VCaP (cell line): ENCODE results near the gene TNFSF11.

Source experiments
- H3K27ac ChIP-seq: fragments of 450-650 bp; 2 replicates; pipeline ENCODE4 v1.5.1; 2017
- TF ChIP-seq, protein P1 (sequence below): fragments of 450-650 bp; conservative IDR thresholded peaks from 2 replicates; pipeline ENCODE4 v1.5.1; 2017; ENCODE audit warnings: mild to moderate bottlenecking, moderate library complexity

The TNFSF11 gene

DNA sequence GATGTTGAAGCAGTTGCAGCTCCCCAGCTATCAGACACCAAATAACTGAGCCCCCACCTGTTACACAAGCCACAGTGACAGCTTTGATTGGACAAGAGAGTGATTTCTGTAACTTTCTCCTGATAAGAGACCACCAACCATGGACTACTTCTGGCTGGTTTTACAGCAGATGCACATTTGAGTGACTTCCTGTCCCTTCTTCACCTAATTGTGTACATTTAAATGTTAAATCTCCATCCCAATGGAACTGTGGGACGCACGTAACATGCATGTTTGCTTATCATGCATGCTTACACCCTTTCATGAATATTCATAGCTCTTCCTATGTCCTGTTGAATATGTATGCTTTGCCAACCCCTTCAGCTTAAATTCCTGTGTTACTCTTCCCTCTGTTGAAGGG lies 6.0 kb upstream of the TNFSF11 start:
- TF ChIP-seq, protein P1, sequence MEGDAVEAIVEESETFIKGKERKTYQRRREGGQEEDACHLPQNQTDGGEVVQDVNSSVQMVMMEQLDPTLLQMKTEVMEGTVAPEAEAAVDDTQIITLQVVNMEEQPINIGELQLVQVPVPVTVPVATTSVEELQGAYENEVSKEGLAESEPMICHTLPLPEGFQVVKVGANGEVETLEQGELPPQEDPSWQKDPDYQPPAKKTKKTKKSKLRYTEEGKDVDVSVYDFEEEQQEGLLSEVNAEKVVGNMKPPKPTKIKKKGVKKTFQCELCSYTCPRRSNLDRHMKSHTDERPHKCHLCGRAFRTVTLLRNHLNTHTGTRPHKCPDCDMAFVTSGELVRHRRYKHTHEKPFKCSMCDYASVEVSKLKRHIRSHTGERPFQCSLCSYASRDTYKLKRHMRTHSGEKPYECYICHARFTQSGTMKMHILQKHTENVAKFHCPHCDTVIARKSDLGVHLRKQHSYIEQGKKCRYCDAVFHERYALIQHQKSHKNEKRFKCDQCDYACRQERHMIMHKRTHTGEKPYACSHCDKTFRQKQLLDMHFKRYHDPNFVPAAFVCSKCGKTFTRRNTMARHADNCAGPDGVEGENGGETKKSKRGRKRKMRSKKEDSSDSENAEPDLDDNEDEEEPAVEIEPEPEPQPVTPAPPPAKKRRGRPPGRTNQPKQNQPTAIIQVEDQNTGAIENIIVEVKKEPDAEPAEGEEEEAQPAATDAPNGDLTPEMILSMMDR: no peak
- no peak overlapping the region for H3K27ac ChIP-seq

DNA sequence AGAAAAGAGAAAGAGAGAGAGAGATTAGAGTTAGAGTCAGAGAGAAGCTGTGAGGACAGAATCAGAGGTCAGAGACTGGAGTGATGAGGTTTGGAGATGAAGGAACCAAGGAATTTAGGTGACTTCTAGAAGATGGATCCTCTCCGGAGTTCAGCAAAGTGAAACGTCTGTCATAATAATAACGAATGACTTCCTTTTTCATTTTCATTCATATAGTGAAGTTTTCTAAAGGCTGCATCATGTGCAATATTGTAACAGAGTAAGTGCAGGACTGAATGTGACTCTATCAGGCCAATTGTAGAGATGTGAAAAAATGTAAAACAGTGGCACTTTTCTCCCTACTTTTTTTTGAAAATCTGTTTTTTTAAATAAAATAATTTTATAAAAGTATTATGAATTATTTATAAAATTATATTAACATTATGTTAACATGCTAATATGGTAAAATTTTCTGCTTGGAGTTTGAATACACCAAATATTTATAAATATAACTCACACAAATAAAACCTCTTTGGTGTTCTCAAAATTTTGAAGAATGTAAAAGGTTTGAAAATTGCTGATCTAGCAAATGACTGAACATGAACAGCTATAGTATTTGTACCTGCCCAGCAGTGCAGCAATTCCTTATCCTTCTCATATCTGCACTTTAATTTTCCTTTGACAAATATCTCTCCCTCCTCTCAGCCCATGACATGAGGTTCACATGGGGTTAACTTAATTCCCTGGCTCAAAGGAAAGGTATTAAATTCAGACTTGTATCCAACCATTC lies 4.2 kb upstream of the TNFSF11 start:
- no peak overlapping the region for H3K27ac ChIP-seq
- TF ChIP-seq, protein P1: no peak

DNA sequence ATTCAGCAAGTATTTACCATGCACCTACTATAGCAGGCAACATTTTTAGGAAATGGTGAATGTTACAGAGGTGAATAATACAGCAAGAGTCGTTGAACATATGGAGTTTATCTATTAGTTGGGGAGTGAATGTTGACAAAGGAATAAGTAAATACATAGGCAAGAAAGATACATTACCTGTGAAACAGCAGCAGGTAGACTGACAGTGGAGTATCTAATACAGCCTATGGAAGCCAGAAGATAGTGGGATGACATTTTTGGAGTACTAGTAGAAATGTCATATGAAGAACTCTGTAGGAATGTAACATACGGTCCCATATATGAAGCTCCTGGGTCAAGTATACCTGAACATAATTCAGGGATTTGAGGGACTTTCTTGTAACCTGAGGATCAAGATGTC lies 2.1 kb upstream of the TNFSF11 start:
- H3K27ac ChIP-seq: no peak overlapping the region
- TF ChIP-seq, protein P1: no peak

DNA sequence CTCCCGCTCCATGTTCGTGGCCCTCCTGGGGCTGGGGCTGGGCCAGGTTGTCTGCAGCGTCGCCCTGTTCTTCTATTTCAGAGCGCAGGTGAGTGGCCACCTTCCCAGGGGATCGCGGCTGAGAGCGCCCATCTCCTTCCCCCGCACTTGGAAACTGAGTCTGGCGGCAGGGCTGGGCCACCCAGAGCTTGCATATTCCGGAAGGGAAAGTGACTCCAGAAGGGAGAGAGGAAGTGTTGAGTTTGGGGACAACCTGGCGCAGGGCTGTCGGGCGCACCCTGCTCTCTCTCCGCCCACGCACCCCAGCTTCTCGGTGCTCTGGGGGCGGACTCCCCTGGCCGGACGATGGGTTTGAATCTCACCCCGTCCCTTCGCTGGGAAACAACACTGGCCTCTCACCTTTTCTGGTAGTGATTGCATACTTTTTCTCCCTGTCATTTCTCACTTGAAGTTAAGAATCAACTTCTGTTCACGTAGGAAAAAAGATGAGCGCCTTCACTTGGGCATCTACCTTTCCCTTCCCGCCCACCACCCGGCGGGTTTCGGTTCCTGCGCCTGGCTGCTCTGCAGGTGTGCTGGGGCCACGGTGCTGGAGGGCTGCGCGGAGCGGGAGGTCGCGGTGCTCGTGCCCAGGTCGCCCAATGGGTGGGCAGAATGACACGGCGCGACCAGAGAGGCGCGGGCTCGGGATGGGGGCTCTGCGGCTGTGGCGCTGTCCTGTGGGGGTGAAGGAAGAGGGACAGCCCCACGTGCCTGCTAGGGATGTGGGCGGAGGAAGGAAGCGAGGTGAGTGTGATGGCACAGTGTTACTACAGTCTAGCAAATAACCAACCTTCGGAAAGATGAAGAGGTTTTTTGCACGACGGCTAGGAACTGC lies 721 bp downstream of the TNFSF11 start:
- no peak overlapping the region for H3K27ac ChIP-seq
- TF ChIP-seq, protein P1: no peak

DNA sequence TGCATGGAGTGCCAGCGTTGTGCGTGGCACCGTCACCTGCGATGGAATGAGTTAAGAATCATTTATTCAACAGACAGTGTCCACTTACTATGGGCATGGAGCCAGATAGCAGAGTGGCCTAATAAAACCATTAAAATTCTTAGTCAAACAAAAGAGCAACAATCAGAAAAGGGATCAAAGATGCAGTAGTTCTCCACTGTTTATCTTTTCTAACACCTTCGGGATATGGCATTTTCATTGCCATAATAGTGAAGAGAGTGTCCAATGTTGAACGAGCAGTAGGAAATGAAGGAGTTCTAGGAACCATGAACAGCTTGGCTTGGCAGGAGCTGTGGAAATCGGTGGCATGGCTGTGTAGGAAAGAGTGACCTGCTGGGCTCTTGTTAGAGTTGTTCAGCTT lies 2.0 kb downstream of the TNFSF11 start:
- H3K27ac ChIP-seq: no peak overlapping the region
- TF ChIP-seq, protein P1: no peak

DNA sequence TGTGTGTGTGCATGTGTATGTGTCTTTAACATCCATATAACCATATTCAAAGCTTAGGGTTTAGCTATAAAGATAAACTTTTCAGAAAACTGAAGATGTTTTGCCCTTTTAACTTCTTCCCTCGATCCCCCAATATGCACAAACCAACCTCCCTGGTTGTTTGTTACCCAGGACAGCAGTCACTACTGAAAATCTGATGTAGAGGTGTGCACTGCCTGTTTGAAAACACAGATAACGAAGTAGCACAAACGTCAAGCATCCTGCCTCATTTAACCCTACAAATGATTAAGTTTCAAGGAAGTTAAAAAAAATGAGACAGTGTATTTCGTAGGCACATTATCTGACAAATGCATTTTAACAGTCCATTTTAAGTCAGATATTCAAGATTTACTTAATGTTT lies 3.6 kb downstream of the TNFSF11 start:
- no peak overlapping the region for H3K27ac ChIP-seq
- TF ChIP-seq, protein P1: no peak

DNA sequence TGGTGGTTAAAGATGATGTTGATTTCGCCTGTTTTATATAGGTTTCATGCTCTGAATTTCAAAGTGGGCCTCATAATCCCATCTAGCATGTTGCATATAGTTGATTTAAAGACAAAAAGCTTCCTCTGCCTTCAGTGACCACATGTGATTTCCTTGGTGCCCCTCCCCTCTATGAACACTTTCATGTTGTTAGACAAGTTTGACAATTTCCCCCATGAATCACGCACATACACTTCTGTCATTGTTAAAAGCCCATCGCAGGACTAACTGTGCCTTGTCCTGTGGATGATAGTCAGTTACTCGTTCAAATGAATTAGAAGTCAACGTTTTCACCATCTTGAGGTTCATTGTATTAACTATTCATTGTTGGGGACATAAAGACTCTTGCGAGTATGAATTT lies 6.7 kb downstream of the TNFSF11 start:
- no peak overlapping the region for H3K27ac ChIP-seq
- TF ChIP-seq, protein P1: no peak
